HCT116 (cell line): ENCODE measurements around the gene DNAAF5. TPM values are rescaled to one million over a fixed set of nuclear protein-coding genes. Genes with fewer than 3 reads are reported as not detected.

ENCODE experiments used
- ATAC-seq: fragments of 200-7000 bp; cut with Tn5 transposase; 2 replicates; pipeline ENCODE4 v1.9.1; 2020; ENCODE audit warnings: mild to moderate bottlenecking, moderate library complexity
- BruUV-seq: library from RNA; stranded (reverse); fragments of 400-500 nt; replicated peaks from 2 replicates; lab custom pipeline; 2021; lab: Mats Ljungman, UMichigan
- CTCF ChIA-PET: fragments of 300-600 bp; sonication (Branson Sonifier 250); formaldehyde crosslinking; loops from one replicate; lab custom pipeline; 2021; ENCODE audit warnings: antibody characterized with exemption; lab: Charles Lee
- POLR2A ChIA-PET: fragments of 300-600, 350-600 bp; sonication (Branson Sonifier 250); formaldehyde crosslinking; loops from one replicate; lab custom pipeline; 2021; ENCODE audit warnings: antibody characterized with exemption; lab: Charles Lee
- RAD21 ChIA-PET, 2 experiments: fragments of 300-600 bp; sonication (Branson Sonifier 250); formaldehyde crosslinking; loops; one replicate each; lab custom pipeline; 2023; ENCODE audit warnings: low total read pairs in 2 of 2; ENCODE audit not compliant: uncharacterized antibody in 2 of 2, unreplicated experiment in 2 of 2, low non-redundant PET in 1 of 2; lab: Charles Lee
- DNase-seq: peaks from one replicate; pipeline ENCODE4 v3.0.0-alpha.2; 2010; ENCODE audit warnings: low read depth, low spot score
- H2AFZ ChIP-seq: fragments of 200-600 bp; shearing (Covaris generic), sonication (generic); 2 replicates; pipeline ENCODE4 v1.6.1; 2017; ENCODE audit warnings: low read depth, mixed run types, mixed read lengths, antibody characterized with exemption, low read length; ENCODE audit not compliant: poor library complexity, severe bottlenecking
- H3K27ac ChIP-seq: 2 replicates; pipeline ENCODE4 v1.5.1; 2012; ENCODE audit warnings: low read depth, low read length
- H3K27me3 ChIP-seq: fragments of 200-600 bp; sonication (generic); 2 replicates; pipeline ENCODE4 v1.6.1; 2016; ENCODE audit warnings: mixed run types, low read length, mixed read lengths; ENCODE audit not compliant: insufficient read depth
- H3K36me3 ChIP-seq, 2 experiments: fragments of 200-500 bp in 1 of 2; fragments of 200-600 bp in 1 of 2; sonication (Bioruptor generic) in 1 of 2; sonication (generic) in 1 of 2; 2 replicates each; pipeline versions ENCODE4 v1.5.1 to v1.6.1; 2014 to 2016; ENCODE audit warnings: low read length in 2 of 2, inconsistent platforms in 1 of 2, mixed read lengths in 1 of 2, mixed run types in 1 of 2; ENCODE audit not compliant: insufficient read depth in 2 of 2, control insufficient read depth in 1 of 2
- H3K4me1 ChIP-seq, 2 experiments: fragments of 200-600 bp in 1 of 2; sonication (generic) in 1 of 2; 2 replicates each; pipeline versions ENCODE4 v1.5.1 to v1.6.1; 2012 to 2017; ENCODE audit warnings: low read length in 2 of 2, inconsistent platforms in 1 of 2, mild to moderate bottlenecking in 1 of 2, mixed read lengths in 1 of 2, mixed run types in 1 of 2, moderate library complexity in 1 of 2; ENCODE audit not compliant: insufficient read depth in 2 of 2, control insufficient read depth in 1 of 2
- H3K4me2 ChIP-seq: fragments of 200-600 bp; sonication (generic); 2 replicates; pipeline ENCODE4 v1.6.1; 2017; ENCODE audit warnings: mixed run types, low read length, mixed read lengths
- H3K4me3 ChIP-seq, 2 experiments: fragments of 200-600 bp in 1 of 2; sonication (generic) in 1 of 2; replicated peaks in 1 of 2; 2 replicates each; pipeline ENCODE4 v1.5.1; 2011 to 2016; ENCODE audit warnings: low read length in 2 of 2, control low read depth in 1 of 2, low read depth in 1 of 2, mild to moderate bottlenecking in 1 of 2, mixed read lengths in 1 of 2, mixed run types in 1 of 2
- H3K79me2 ChIP-seq: fragments of 200-600 bp; sonication (generic); 2 replicates; pipeline ENCODE4 v1.6.1; 2017; ENCODE audit warnings: mild to moderate bottlenecking, mixed run types, low read length, moderate library complexity, mixed read lengths; ENCODE audit not compliant: insufficient read depth
- H3K9ac ChIP-seq: fragments of 200-600 bp; sonication (generic); 2 replicates; pipeline ENCODE4 v1.6.1; 2016; ENCODE audit warnings: low read length, mixed read lengths
- H3K9me2 ChIP-seq: fragments of 200-600 bp; sonication (generic), shearing (Covaris generic); 2 replicates; pipeline ENCODE4 v1.6.1; 2017; ENCODE audit warnings: mixed run types, mild to moderate bottlenecking, moderate library complexity; ENCODE audit not compliant: insufficient read depth
- H3K9me3 ChIP-seq, 2 experiments: fragments of 200-500 bp in 1 of 2; fragments of 200-600 bp in 1 of 2; sonication (Bioruptor generic) in 1 of 2; sonication (generic) in 1 of 2; 2 replicates each; pipeline ENCODE4 v1.6.1; 2014 to 2017; ENCODE audit warnings: low read length in 2 of 2, mixed read lengths in 2 of 2, inconsistent platforms in 1 of 2, low read depth in 1 of 2, mild to moderate bottlenecking in 1 of 2, mixed run types in 1 of 2, moderate library complexity in 1 of 2; ENCODE audit not compliant: control insufficient read depth in 1 of 2, insufficient read depth in 1 of 2
- H4K20me1 ChIP-seq: fragments of 200-600 bp; sonication (generic), shearing (Covaris generic); 2 replicates; pipeline ENCODE4 v1.6.1; 2017; ENCODE audit warnings: mixed run types, mild to moderate bottlenecking, moderate library complexity; ENCODE audit not compliant: insufficient read depth
- CEBPB ChIP-seq: IDR thresholded peaks from 2 replicates; pipeline ENCODE4 v1.6.1; 2012; ENCODE audit warnings: low read depth
- CTCF ChIP-seq, 3 experiments: fragments of 200-600 bp in 1 of 3; sonication (generic) in 1 of 3; IDR thresholded peaks in 2 of 3; conservative IDR thresholded peaks in 1 of 3; 2 replicates each; pipeline ENCODE4 v1.5.1; 2012 to 2017; ENCODE audit warnings: low read depth in 2 of 3, low read length in 2 of 3, antibody characterized with exemption in 1 of 3, borderline replicate concordance in 1 of 3, control low read depth in 1 of 3, mild to moderate bottlenecking in 1 of 3, mixed read lengths in 1 of 3, mixed run types in 1 of 3, moderate library complexity in 1 of 3; ENCODE audit not compliant: insufficient read depth in 1 of 3
- ELF1 ChIP-seq: IDR thresholded peaks from 2 replicates; pipeline ENCODE4 v1.6.1; 2012; ENCODE audit warnings: low read depth, borderline replicate concordance
- EZH2phosphoT487 ChIP-seq: fragments of 200-600 bp; IDR thresholded peaks from 2 replicates; pipeline ENCODE4 v1.6.1; 2018; ENCODE audit warnings: antibody characterized with exemption, borderline replicate concordance
- FOSL1 ChIP-seq: IDR thresholded peaks from 2 replicates; pipeline ENCODE4 v1.6.1; 2012; ENCODE audit warnings: low read depth
- MAX ChIP-seq: IDR thresholded peaks from 2 replicates; pipeline ENCODE4 v1.6.1; 2012
- POLR2A ChIP-seq: IDR thresholded peaks from 2 replicates; pipeline ENCODE4 v1.7.0; 2011; ENCODE audit warnings: borderline replicate concordance; ENCODE audit not compliant: insufficient read depth, insufficient read length; ENCODE audit errors: extremely low read depth
- POLR2AphosphoS5 ChIP-seq: IDR thresholded peaks from 2 replicates; pipeline ENCODE4 v1.6.1; 2011; ENCODE audit warnings: mild to moderate bottlenecking, low read depth, low read length, moderate library complexity
- RAD21 ChIP-seq: IDR thresholded peaks from 2 replicates; pipeline ENCODE4 v1.6.1; 2012; ENCODE audit warnings: low read depth, mild to moderate bottlenecking
- SIN3A ChIP-seq: IDR thresholded peaks from 2 replicates; pipeline ENCODE4 v1.6.1; 2012; ENCODE audit warnings: low read depth
- SP1 ChIP-seq: IDR thresholded peaks from 2 replicates; pipeline ENCODE4 v1.6.1; 2012; ENCODE audit warnings: low read depth
- TCF7L2 ChIP-seq: IDR thresholded peaks from 2 replicates; pipeline ENCODE4 v1.7.0; 2011; ENCODE audit warnings: borderline replicate concordance, inconsistent platforms; ENCODE audit not compliant: insufficient read depth, insufficient read length; ENCODE audit errors: extremely low read depth
- ZFX ChIP-seq: fragments of 450-650 bp; IDR thresholded peaks from 2 replicates; pipeline ENCODE4 v1.6.1; 2017
- ZNF274 ChIP-seq: fragments of 200-500 bp; sonication (Bioruptor generic); IDR thresholded peaks from 2 replicates; pipeline ENCODE4 v1.6.1; 2014; ENCODE audit warnings: mild to moderate bottlenecking, low read depth, low read length, inconsistent platforms
- intact Hi-C: fragments of 100-400 bp; cut with micrococcal nuclease; formaldehyde crosslinking; loops from 2 replicates; pipeline ENCODE4 v1.10.0; 2022
- total RNA-seq: library from RNA; stranded (reverse); gene quantifications from one replicate; pipeline ENCODE4 v1.2.1, GENCODE V29; 2021; ENCODE audit not compliant: unreplicated experiment
- TF ChIP-seq, protein P1 (sequence below): IDR thresholded peaks from 2 replicates; pipeline ENCODE4 v1.6.1; 2012

Gene DNAAF5
- total RNA-seq, 1 experiment from 2014 or later: 69.4 TPM

DNA sequence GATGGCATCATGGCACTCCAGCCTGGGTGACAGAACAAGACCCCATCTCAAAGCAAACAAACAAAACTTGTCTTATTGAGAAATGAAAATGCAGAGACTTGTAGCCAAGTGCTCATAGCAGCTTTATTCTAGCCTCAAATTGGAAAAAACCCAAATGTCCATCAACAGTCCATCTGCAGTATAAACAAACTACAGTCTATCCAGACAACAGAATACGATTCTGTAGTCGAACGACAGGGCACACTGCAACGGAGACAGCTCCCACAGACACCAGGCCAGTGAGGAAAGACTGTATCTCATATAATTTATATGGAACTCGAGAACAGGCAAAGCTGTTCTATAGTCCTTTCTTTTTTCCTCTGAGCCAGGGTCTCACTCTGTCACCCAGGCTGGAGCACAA, 65.0 kb downstream of the DNAAF5 start:
- Histone ChIP-seq H3K9me2 (no peaks in the 10 kb centered on the region), H3K79me2 (no peaks in the 10 kb centered on the region), H3K9ac (no peak overlapping the region), H3K4me2 (no peak overlapping the region), H3K4me3 (no peak overlapping the region), H4K20me1 (no peaks in the 10 kb centered on the region), H3K36me3 (peaks cover 0 to 11% of the 10 kb centered on the region in 2 experiments; a peak in 1 of 4 replicates), H2AFZ (no peak overlapping the region), H3K27ac (no peak overlapping the region), H3K27me3 (no peaks in the 10 kb centered on the region), H3K4me1 (no peaks in the 10 kb centered on the region), H3K9me3 (no peaks in the 10 kb centered on the region)
- DNase-seq (no peak), ATAC-seq (no peak)
- POLR2A ChIA-PET: no interaction called here
- BruUV-seq: no TSS peak
- RAD21 ChIA-PET: no interaction called here
- CTCF ChIA-PET: no interaction called here
- no peak for TF ChIP-seq ZFX
- intact Hi-C loops: no loop called here

- no peaks in the 10 kb centered on the region for H3K4me1 ChIP-seq
- no peaks in the 10 kb centered on the region for H3K79me2 ChIP-seq
- no peak for ATAC-seq
- no peaks in the 10 kb centered on the region for H3K9me3 ChIP-seq
- no peak overlapping the region for H3K27ac ChIP-seq
- no peaks in the 10 kb centered on the region for H3K27me3 ChIP-seq
- H3K4me2 ChIP-seq: no peak overlapping the region
- no peak for DNase-seq
- H3K9me2 ChIP-seq: no peaks in the 10 kb centered on the region
- H4K20me1 ChIP-seq: no peaks in the 10 kb centered on the region
- 0 out of 4 replicates have a peak, but pooled peaks cover 0 to 3% of the 10 kb centered on the region in 2 experiments for H3K36me3 ChIP-seq
- ChIA-PET CTCF (no interaction called here), RAD21 (no interaction called here)
- H3K9ac ChIP-seq: no peak overlapping the region
- intact Hi-C loops: no loop called here
- no peak overlapping the region for H3K4me3 ChIP-seq
- H2AFZ ChIP-seq: no peak overlapping the region
- TF ChIP-seq CEBPB (no peak), TCF7L2 (no peak), SP1 (no peak), POLR2AphosphoS5 (no peak), CTCF (IDR thresholded peaks at IDR 0.05 in 2 of 3, conservative IDR thresholded peaks at IDR 0.05 in 1 of 3; ENCODE audit: borderline replicate concordance in 1 of 3, insufficient read depth in 1 of 3, low read depth in 2 of 3, low read length in 2 of 3) (no peak), SIN3A (no peak), POLR2A (no peak), ZFX (no peak), RAD21 (no peak), ELF1 (no peak), ZNF274 (no peak), FOSL1 (no peak), MAX (no peak), EZH2phosphoT487 (no peak)
- TF ChIP-seq, protein P1, sequence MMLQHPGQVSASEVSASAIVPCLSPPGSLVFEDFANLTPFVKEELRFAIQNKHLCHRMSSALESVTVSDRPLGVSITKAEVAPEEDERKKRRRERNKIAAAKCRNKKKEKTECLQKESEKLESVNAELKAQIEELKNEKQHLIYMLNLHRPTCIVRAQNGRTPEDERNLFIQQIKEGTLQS: no peak
- TF ChIP-seq, all 23 proteins: peak for 0
- POLR2A ChIA-PET: no interaction called here
- no TSS peak for BruUV-seq
These were observed 67.7 kb downstream of the DNAAF5 start for GRCh38 chr7:794207-794606.
